LNCaP clone FGC (cell line): ENCODE data around the gene ZNF549.

ENCODE experiments used
- DNase-seq: peaks from one replicate; pipeline ENCODE4 v3.0.0-alpha.2; 2011; ENCODE audit warnings: low read depth
- H3K4me3 ChIP-seq: 2 replicates; pipeline ENCODE4 v1.5.1; 2011; ENCODE audit warnings: mild to moderate bottlenecking, low read depth, low read length, control low read depth
- TF ChIP-seq, protein P1 (sequence below): IDR thresholded peaks from 2 replicates; pipeline ENCODE4 v1.5.1; 2012; ENCODE audit warnings: mild to moderate bottlenecking; ENCODE audit not compliant: control insufficient read depth, insufficient read depth; ENCODE audit errors: extremely low read depth

Gene ZNF549

DNA sequence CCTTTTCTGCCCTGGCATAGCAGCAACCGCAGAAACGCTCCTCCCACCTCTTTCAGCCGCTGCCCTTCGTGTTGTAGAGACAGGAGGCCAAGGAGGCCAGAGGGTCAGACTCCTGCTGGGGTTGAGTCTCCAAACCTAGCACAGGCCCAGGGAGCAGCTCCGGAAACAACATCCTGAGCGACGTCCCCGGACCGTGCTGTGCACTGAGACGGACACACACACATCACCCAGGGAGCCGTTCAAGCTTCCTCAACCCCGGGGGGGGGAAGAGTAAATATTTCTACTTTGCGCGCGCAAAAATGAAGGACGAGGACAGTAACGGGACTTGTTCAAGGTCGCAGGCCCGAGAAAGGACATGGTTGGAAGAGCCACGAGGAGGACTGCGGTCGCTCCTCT, 31.9 kb downstream of the ZNF549 start:
- peak overlapping the region; percentile 96 for H3K4me3 ChIP-seq
- no peak for DNase-seq
- TF ChIP-seq, protein P1, sequence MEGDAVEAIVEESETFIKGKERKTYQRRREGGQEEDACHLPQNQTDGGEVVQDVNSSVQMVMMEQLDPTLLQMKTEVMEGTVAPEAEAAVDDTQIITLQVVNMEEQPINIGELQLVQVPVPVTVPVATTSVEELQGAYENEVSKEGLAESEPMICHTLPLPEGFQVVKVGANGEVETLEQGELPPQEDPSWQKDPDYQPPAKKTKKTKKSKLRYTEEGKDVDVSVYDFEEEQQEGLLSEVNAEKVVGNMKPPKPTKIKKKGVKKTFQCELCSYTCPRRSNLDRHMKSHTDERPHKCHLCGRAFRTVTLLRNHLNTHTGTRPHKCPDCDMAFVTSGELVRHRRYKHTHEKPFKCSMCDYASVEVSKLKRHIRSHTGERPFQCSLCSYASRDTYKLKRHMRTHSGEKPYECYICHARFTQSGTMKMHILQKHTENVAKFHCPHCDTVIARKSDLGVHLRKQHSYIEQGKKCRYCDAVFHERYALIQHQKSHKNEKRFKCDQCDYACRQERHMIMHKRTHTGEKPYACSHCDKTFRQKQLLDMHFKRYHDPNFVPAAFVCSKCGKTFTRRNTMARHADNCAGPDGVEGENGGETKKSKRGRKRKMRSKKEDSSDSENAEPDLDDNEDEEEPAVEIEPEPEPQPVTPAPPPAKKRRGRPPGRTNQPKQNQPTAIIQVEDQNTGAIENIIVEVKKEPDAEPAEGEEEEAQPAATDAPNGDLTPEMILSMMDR: no peak

- peak within 1 kb of the TSS; percentile 96 for H3K4me3 ChIP-seq
- DNase-seq: peak; percentile 71
- TF ChIP-seq, protein P1: no peak
Observed at GRCh38 chr19:57559404-57560025, 32.4 kb downstream of the ZNF549 start, which contains the start of gene ZNF550. Gene ZNF550 (minus strand): TSS chr19:57559863. CDS start chr19:57559682, 181 bp downstream.

DNA sequence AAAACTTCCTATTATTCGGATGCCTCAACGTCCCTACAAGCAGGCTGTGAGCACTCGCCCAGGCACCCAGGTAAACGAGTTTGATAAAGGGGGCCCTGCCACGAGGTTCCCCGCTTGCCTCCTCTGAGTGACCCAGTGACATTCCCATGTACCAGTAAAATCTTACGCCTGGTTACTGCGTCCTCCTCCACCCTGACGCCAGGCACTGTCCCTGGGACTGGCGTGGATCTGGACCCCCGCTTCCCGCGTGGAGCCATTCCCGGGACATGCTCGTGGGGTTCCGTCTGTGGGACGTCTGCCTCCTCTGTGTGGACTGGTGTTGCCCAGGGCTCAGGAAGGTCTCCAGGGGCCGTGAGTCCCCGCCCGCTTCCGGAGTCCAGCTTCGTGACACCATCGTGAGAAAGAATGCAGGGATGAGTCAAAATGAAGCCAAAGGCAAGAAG, 32.9 kb downstream of the ZNF549 start:
- H3K4me3 ChIP-seq: peak overlapping the region; percentile 96
- no peak for DNase-seq
- TF ChIP-seq, protein P1: no peak

- TF ChIP-seq, protein P1: no peak
- no peak for DNase-seq
- H3K4me3 ChIP-seq: no peak overlapping the region
Observed at GRCh38 chr19:57563547-57563946, 36.4 kb downstream of the ZNF549 start.

GRCh38 chr19:57566396-57567265, 39.5 kb downstream of the ZNF549 start:
- H3K4me3 ChIP-seq: no peak overlapping the region
- TF ChIP-seq, protein P1: no peak
- DNase-seq: no peak

DNA sequence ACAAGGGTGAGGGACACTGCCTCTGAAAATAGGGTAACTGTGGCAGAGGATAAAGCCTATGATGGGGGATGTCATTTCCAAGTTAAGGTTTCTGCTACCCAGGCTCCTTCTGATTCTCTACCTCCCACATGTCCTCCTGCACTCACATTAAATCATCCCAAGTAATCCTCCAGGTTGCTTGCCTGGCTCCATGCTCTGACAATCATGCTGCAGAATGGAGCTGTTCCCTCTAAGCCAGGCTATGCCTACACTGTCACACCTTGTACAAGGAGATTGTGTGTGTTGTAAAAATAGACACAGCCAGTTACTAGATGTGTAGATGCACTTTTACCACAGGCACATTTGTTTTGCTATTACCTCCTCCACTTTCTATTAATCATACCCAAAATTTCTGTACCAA, 43.6 kb downstream of the ZNF549 start:
- TF ChIP-seq, protein P1: no peak
- no peak for DNase-seq
- no peak overlapping the region for H3K4me3 ChIP-seq
